K562 (cell line): ENCODE data around the gene CREB3L4. TPM values are rescaled to one million over a fixed set of nuclear protein-coding genes. Genes with fewer than 3 reads are reported as not detected.

ENCODE experiments used
- CHD1 ChIP-seq: fragments of 200-600 bp; sonication (generic); IDR thresholded peaks from one replicate; pipeline ENCODE4 v1.6.1; 2012; ENCODE audit warnings: mild to moderate bottlenecking, moderate library complexity, low read length, inconsistent platforms
- COPS2 ChIP-seq: fragments of 450-650 bp; conservative IDR thresholded peaks from 2 replicates; pipeline ENCODE4 v1.6.1; 2016; ENCODE audit warnings: mild to moderate bottlenecking, moderate library complexity
- FOS ChIP-seq: IDR thresholded peaks from 3 replicates; pipeline ENCODE4 v1.6.1; 2011; ENCODE audit not compliant: insufficient read length; ENCODE audit errors: extremely low read depth
- HEY1 ChIP-seq: fragments of 250-450 bp; sonication (Bioruptor Pico); IDR thresholded peaks from 2 replicates; pipeline ENCODE4 v1.5.0; 2020; ENCODE audit warnings: mild to moderate bottlenecking, moderate library complexity, borderline replicate concordance
- HLTF ChIP-seq: fragments of 450-650 bp; IDR thresholded peaks from 2 replicates; pipeline ENCODE4 v1.6.1; 2016
- JUN ChIP-seq, 2 experiments: sonication (generic) in 1 of 2; formaldehyde crosslinking in 1 of 2; IDR thresholded peaks; 2 replicates each; pipeline versions ENCODE4 v1.6.1 to v1.8.0; 2012 to 2022; ENCODE audit warnings: borderline replicate concordance in 2 of 2, mild to moderate bottlenecking in 2 of 2, improper control_type of control experiment in 1 of 2, low read depth in 1 of 2, low read length in 1 of 2, missing genetic modification reagents in 1 of 2
- KLF10 ChIP-seq: fragments of 250-450 bp; sonication (Bioruptor Pico); IDR thresholded peaks from 2 replicates; pipeline ENCODE4 v1.6.1; 2021; ENCODE audit warnings: matching md5 sums
- KLF6 ChIP-seq: fragments of 250-450 bp; sonication (Bioruptor Pico); IDR thresholded peaks from 2 replicates; pipeline ENCODE4 v1.4.0; 2020; ENCODE audit warnings: mild to moderate bottlenecking, moderate library complexity, borderline replicate concordance
- NCOA4 ChIP-seq: fragments of 450-650 bp; IDR thresholded peaks from 2 replicates; pipeline ENCODE4 v1.6.1; 2018; ENCODE audit warnings: mild to moderate bottlenecking; ENCODE audit not compliant: partially characterized antibody
- NFE2 ChIP-seq: IDR thresholded peaks from 2 replicates; pipeline ENCODE4 v1.6.1; 2014; ENCODE audit warnings: antibody characterized with exemption, low read depth
- POLR2A ChIP-seq: fragments of 450-650 bp; conservative IDR thresholded peaks from 2 replicates; pipeline ENCODE4 v1.6.1; 2016
- POLR2G ChIP-seq: fragments of 200-400 bp; formaldehyde crosslinking; IDR thresholded peaks from 2 replicates; pipeline ENCODE4 v1.6.1; 2017; ENCODE audit warnings: low read depth, mild to moderate bottlenecking, antibody characterized with exemption, low read length, moderate library complexity
- PRPF4 ChIP-seq: fragments of 200-400 bp; formaldehyde crosslinking; IDR thresholded peaks from one replicate; pipeline ENCODE4 v1.6.1; 2017; ENCODE audit warnings: low read length, low read depth, mild to moderate bottlenecking; ENCODE audit not compliant: insufficient read depth, poor library complexity, severe bottlenecking
- RBFOX2 ChIP-seq: fragments of 200-400 bp; formaldehyde crosslinking; IDR thresholded peaks from 2 replicates; pipeline ENCODE4 v1.6.1; 2017; ENCODE audit warnings: low read depth, mild to moderate bottlenecking, low read length, moderate library complexity
- RBM17 ChIP-seq: fragments of 200-400 bp; formaldehyde crosslinking; IDR thresholded peaks from 2 replicates; pipeline ENCODE4 v1.6.1; 2017; ENCODE audit warnings: low read depth, mild to moderate bottlenecking, low read length, borderline replicate concordance
- SETDB1 ChIP-seq: IDR thresholded peaks from one replicate; pipeline ENCODE4 v1.6.1; 2012; ENCODE audit warnings: low read length, control low read depth, inconsistent platforms
- SMC3 ChIP-seq: conservative IDR thresholded peaks from 2 replicates; pipeline ENCODE4 v1.6.1; 2011; ENCODE audit warnings: low read depth, low read length, improper control_type of control experiment; ENCODE audit not compliant: insufficient read depth
- THRAP3 ChIP-seq: fragments of 450-650 bp; IDR thresholded peaks from 2 replicates; pipeline ENCODE4 v1.6.1; 2016; ENCODE audit warnings: mild to moderate bottlenecking, inconsistent platforms, borderline replicate concordance
- ZBTB7A ChIP-seq: IDR thresholded peaks from 2 replicates; pipeline ENCODE4 v1.6.1; 2011; ENCODE audit warnings: low read depth, mild to moderate bottlenecking, low read length, moderate library complexity, borderline replicate concordance; ENCODE audit not compliant: control insufficient read depth
- ZFPM2 ChIP-seq: fragments of 250-450 bp; sonication (Bioruptor Pico); IDR thresholded peaks from 2 replicates; pipeline ENCODE4 v1.5.1; 2022; ENCODE audit warnings: mild to moderate bottlenecking
- ZFX ChIP-seq: sonication (generic); formaldehyde crosslinking; IDR thresholded peaks from 2 replicates; pipeline ENCODE4 v1.8.0; 2022; ENCODE audit warnings: mild to moderate bottlenecking, missing genetic modification reagents, moderate library complexity
- ZNF224 ChIP-seq: sonication (generic); formaldehyde crosslinking; IDR thresholded peaks from 2 replicates; pipeline ENCODE4 v1.8.0; 2022; ENCODE audit warnings: mild to moderate bottlenecking, missing genetic modification reagents
- polyA plus RNA-seq, 8 experiments: library from polyadenylated mRNA; depleted of rRNA in 4 of 8; stranded (reverse) in 5 of 8; unstranded in 3 of 8; fragments of >200 nt; fragmentation: Nextera tagmentation in 2 of 8; fragmentation: Illumina TruSeq in 1 of 8; extraction: Ambion mirVana in 2 of 8; extraction: Trizol in 1 of 8; gene quantifications; 2 replicates each; pipeline versions ENCODE4 v1.2.1 to v1.2.3, GENCODE V29; 2011 to 2014; ENCODE audit warnings: inconsistent platforms in 1 of 8, missing spikeins in 1 of 8
- total RNA-seq, 7 experiments: library from RNA; depleted of rRNA in 6 of 7; stranded (reverse); fragments of >200 nt in 6 of 7; fragmentation: Illumina TruSeq in 2 of 7; extraction: Trizol in 2 of 7; gene quantifications; 2 replicates each; pipeline versions ENCODE4 v1.2.1 to v1.2.3, GENCODE V29; 2011 to 2021; ENCODE audit warnings: low replicate concordance in 1 of 7
- TF ChIP-seq, protein P1 (sequence below): fragments of 250-450 bp; sonication (Bioruptor Pico); IDR thresholded peaks from 2 replicates; pipeline ENCODE4 v1.5.0; 2020; ENCODE audit warnings: mild to moderate bottlenecking, borderline replicate concordance
- TF ChIP-seq, protein P2 (sequence below), 2 experiments: fragments of 450-650 bp; IDR thresholded peaks; 2 replicates each; pipeline ENCODE4 v1.6.1; 2016
- TF ChIP-seq, protein P3 (sequence below): fragments of 250-450 bp; sonication (Bioruptor Pico); IDR thresholded peaks from 2 replicates; pipeline ENCODE4 v1.5.0; 2020; ENCODE audit warnings: mild to moderate bottlenecking

Gene CREB3L4
- total and polyA plus RNA-seq, 9 of the 15 experiments (the other 6 are each of a cell fraction or from before 2014, with no cell fraction given) = 9.9 to 18.6 (median 13.9) TPM

DNA sequence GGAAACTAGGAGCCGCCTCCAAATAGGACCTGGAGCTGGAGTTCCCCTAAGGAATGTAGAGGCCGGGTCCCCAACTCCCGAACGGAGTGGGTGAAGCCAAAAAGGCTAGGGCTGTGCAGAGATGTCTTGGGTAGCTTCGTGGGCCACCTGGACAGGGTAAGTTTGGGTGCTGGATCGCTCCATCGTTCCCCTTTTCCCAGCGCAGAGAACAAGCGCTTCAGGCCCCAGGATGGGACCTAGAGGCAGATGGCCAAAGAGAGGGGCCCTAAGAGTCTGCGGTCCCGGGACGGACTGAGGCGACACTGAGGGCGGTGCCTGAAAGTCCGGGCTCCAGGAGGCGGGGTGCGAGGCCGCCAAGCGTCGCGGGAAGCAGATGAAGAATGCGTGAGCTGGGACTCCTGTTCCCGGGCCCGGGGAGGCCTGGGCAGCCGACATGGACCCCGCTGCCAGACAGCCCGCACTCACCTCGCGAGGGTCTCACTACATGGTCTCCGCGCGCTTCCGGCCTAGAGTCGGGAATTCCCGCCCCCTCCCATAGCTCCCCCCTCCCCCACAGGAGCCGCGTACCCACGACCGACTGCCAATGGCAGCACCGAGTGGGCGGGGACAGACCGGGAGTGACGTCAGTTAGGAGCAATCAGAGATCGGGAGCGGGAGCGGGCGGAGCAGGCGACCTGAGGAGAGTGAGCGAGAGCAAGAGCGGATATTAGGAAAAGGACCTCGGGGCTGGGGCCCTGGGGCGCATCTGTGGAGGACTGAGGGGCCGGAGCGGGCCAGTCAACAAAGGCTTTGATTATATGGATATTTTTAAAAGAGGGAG is 4.5 kb upstream of the CREB3L4 start, which contains the start of gene SLC39A1 (continued):
- TF ChIP-seq JUN (IDR thresholded peaks at IDR 0.05; ENCODE audit: borderline replicate concordance, low read depth, low read length) (peak; percentile 53; the same call in 1 of the 2 replicates), JUN (CRISPR knock-in tag; IDR thresholded peaks at IDR 0.05; ENCODE audit: borderline replicate concordance) (no peak), ZBTB7A (peak; percentile 60; the same call in 1 of the 2 replicates), HEY1 (CRISPR knock-in tag) (no peak), KLF10 (CRISPR knock-in tag) (no peak), POLR2G (peak; percentile 92), SETDB1 (no peak), FOS (peak; percentile 74), NFE2 (no peak), KLF6 (CRISPR knock-in tag) (no peak), RBFOX2 (peak; percentile 87), PRPF4 (no peak), CHD1 (peak; percentile 42), THRAP3 (no peak), SMC3 (no peak), RBM17 (no peak), ZFX (peak; percentile 84), ZNF224 (no peak), COPS2 (no peak), HLTF (no peak), ZFPM2 (CRISPR knock-in tag) (no peak), POLR2A (peak; percentile 80), NCOA4 (no peak)
- TF ChIP-seq, protein P1, sequence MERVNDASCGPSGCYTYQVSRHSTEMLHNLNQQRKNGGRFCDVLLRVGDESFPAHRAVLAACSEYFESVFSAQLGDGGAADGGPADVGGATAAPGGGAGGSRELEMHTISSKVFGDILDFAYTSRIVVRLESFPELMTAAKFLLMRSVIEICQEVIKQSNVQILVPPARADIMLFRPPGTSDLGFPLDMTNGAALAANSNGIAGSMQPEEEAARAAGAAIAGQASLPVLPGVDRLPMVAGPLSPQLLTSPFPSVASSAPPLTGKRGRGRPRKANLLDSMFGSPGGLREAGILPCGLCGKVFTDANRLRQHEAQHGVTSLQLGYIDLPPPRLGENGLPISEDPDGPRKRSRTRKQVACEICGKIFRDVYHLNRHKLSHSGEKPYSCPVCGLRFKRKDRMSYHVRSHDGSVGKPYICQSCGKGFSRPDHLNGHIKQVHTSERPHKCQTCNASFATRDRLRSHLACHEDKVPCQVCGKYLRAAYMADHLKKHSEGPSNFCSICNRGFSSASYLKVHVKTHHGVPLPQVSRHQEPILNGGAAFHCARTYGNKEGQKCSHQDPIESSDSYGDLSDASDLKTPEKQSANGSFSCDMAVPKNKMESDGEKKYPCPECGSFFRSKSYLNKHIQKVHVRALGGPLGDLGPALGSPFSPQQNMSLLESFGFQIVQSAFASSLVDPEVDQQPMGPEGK (CRISPR knock-in tag) = no peak
- TF ChIP-seq, protein P2, sequence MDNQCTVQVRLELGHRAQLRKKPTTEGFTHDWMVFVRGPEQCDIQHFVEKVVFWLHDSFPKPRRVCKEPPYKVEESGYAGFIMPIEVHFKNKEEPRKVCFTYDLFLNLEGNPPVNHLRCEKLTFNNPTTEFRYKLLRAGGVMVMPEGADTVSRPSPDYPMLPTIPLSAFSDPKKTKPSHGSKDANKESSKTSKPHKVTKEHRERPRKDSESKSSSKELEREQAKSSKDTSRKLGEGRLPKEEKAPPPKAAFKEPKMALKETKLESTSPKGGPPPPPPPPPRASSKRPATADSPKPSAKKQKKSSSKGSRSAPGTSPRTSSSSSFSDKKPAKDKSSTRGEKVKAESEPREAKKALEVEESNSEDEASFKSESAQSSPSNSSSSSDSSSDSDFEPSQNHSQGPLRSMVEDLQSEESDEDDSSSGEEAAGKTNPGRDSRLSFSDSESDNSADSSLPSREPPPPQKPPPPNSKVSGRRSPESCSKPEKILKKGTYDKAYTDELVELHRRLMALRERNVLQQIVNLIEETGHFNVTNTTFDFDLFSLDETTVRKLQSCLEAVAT (IDR thresholded peaks at IDR 0.05) = no peak
- TF ChIP-seq, protein P3, sequence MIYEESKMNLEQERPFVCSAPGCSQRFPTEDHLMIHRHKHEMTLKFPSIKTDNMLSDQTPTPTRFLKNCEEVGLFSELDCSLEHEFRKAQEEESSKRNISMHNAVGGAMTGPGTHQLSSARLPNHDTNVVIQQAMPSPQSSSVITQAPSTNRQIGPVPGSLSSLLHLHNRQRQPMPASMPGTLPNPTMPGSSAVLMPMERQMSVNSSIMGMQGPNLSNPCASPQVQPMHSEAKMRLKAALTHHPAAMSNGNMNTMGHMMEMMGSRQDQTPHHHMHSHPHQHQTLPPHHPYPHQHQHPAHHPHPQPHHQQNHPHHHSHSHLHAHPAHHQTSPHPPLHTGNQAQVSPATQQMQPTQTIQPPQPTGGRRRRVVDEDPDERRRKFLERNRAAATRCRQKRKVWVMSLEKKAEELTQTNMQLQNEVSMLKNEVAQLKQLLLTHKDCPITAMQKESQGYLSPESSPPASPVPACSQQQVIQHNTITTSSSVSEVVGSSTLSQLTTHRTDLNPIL (CRISPR knock-in tag) = no peak
